Activated CD8-positive, alpha-beta memory T cell treated with anti-CD3 and anti-CD28 coated beads, Interleukin-2, amount 10 ng/mL, durations not matched to agents 7 days and 5 days (primary cell): ENCODE measurements around the gene MALSU1. TPM values are rescaled to one million over a fixed set of nuclear protein-coding genes. Genes with fewer than 3 reads are reported as not detected.

Experiments used
- ATAC-seq: fragments of 150-1000 bp; cut with Tn5 transposase; one replicate; pipeline ENCODE4 v1.10.0; 2021; ENCODE audit warnings: moderate library complexity
- CTCF ChIA-PET: fragments of 350-600 bp; sonication (Branson Sonifier 250); formaldehyde crosslinking; loops from one replicate; lab custom pipeline; 2021; ENCODE audit warnings: antibody characterized with exemption; lab: Charles Lee
- DNase-seq: peaks from one replicate; pipeline ENCODE4 v3.0.0-alpha.2; 2020
- H3K27ac Mint-ChIP-seq: one replicate; pipeline ENCODE4 v1.8.0; 2021; ENCODE audit warnings: mild to moderate bottlenecking, mixed read lengths
- H3K27me3 Mint-ChIP-seq: one replicate; pipeline ENCODE4 v1.8.0; 2021; ENCODE audit warnings: mixed read lengths
- H3K36me3 Mint-ChIP-seq: one replicate; pipeline ENCODE4 v1.8.0; 2021; ENCODE audit warnings: mild to moderate bottlenecking, mixed read lengths
- H3K4me1 Mint-ChIP-seq: one replicate; pipeline ENCODE4 v1.8.0; 2021; ENCODE audit warnings: mixed read lengths
- H3K4me3 Mint-ChIP-seq: one replicate; pipeline ENCODE4 v1.8.0; 2021; ENCODE audit warnings: mild to moderate bottlenecking, moderate library complexity, mixed read lengths
- H3K9me3 Mint-ChIP-seq: one replicate; pipeline ENCODE4 v1.8.0; 2022; ENCODE audit warnings: low read depth, mixed read lengths
- total RNA-seq, 2 experiments: library from RNA; stranded (reverse); gene quantifications; one replicate each; pipeline ENCODE4 v1.2.3, GENCODE V29; 2021

MALSU1 gene
- total RNA-seq, 2 experiments from 2014 or later: 51.3 to 59.5 TPM

DNA sequence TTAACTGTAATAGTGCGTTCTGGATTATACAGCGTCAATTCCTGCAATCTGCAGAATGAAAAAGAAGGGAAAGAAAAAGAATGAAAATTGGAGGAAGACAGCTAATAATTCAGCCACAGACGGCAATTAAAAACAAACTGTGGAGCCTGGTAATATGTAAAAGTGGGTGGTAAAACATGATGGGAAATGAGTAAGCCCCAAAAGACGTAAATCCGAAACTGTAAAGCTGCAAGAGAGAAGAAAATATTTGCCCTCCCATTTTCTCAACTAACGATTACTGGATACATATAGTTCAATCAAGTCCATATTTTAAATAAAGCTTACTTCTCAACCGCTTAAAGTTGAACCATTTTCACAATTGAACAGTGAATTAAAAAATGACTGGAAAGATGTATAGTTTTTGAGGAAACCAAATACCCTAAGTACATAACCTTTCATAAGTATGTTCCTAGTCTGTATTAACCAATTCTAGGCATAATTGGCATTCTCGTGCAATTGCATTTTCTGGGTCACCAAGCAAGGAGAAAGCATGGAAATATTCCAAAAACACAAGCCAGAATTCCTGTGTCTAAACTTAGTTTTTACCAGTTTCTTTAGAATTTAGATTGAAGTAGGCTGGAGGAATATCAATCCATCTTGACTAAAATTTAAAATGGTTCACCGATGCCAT lies 44.8 kb downstream of the MALSU1 start:
- Mint-ChIP-seq H3K4me3 (no peak overlapping the region), H3K27me3 (peaks cover 19% of the 10 kb centered on the region), H3K36me3 (no peaks in the 10 kb centered on the region), H3K4me1 (peaks cover 34% of the 10 kb centered on the region), H3K27ac (no peak overlapping the region), H3K9me3 (no peaks in the 10 kb centered on the region)
- ATAC-seq (no peak), DNase-seq (no peak)
- CTCF ChIA-PET: interaction anchor here (0.6 to 1.0 kb wide), 5 partner anchors 14 to 382 kb away, joined by 3 to 5 read pairs (median 3); no protein-coding TSS in a partner anchor

DNA sequence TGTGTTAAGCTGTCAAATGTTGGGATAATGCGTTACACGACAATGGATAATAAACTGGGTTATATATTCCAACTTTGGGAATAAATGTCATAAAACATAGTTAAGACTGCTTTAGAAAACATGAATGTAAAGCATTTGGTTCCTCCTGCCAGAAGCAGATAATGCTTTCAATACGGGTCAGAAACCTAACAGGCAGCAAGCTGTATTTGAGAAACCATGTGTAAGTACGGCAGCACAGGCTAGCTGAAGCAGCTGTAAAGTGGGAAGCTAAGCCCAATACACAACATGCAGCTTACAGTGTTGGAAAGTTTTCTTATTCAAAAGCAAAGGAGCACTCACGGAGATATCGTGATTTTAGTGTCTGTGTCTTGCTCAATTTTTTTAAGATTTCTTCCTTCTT lies 46.5 kb downstream of the MALSU1 start:
- Mint-ChIP-seq H3K4me1 (peaks cover 34% of the 10 kb centered on the region), H3K27me3 (peaks cover 20% of the 10 kb centered on the region), H3K36me3 (no peaks in the 10 kb centered on the region), H3K27ac (no peak overlapping the region), H3K9me3 (no peaks in the 10 kb centered on the region), H3K4me3 (no peak overlapping the region)
- ATAC-seq (no peak), DNase-seq (no peak)
- CTCF ChIA-PET: interaction anchor here (0.9 to 2.4 kb wide), 9 partner anchors 10 to 85 kb away, joined by 3 to 12 read pairs (median 4); partner anchors contain the start of gene MALSU1

GRCh38 chr7:23346316-23346715 lies 47.2 kb downstream of the MALSU1 start:
- H3K9me3 Mint-ChIP-seq: no peaks in the 10 kb centered on the region
- H3K4me1 Mint-ChIP-seq: peaks cover 34% of the 10 kb centered on the region
- no peak for DNase-seq
- H3K27ac Mint-ChIP-seq: peak overlapping the region; percentile 55
- ATAC-seq: peak; percentile 82
- no peaks in the 10 kb centered on the region for H3K36me3 Mint-ChIP-seq
- CTCF ChIA-PET: interaction anchor here (0.7 to 2.4 kb wide), 9 partner anchors 9 to 127 kb away, joined by 3 to 12 read pairs (median 4); partner anchors contain the start of gene MALSU1
- peaks cover 27% of the 10 kb centered on the region for H3K27me3 Mint-ChIP-seq
- H3K4me3 Mint-ChIP-seq: peak overlapping the region; percentile 66

- H3K27me3 Mint-ChIP-seq: peaks cover 33% of the 10 kb centered on the region
- H3K27ac Mint-ChIP-seq: no peak overlapping the region
- H3K4me1 Mint-ChIP-seq: peaks cover 34% of the 10 kb centered on the region
- CTCF ChIA-PET: interaction anchor here (0.8 to 2.4 kb wide), 6 partner anchors 8 to 116 kb away, joined by 3 to 9 read pairs (median 4); no protein-coding TSS in a partner anchor
- H3K36me3 Mint-ChIP-seq: no peaks in the 10 kb centered on the region
- DNase-seq (no peak), ATAC-seq (no peak)
- no peaks in the 10 kb centered on the region for H3K9me3 Mint-ChIP-seq
- H3K4me3 Mint-ChIP-seq: peak overlapping the region; percentile 23
Measured at GRCh38 chr7:23347033-23347681, 48.0 kb downstream of the MALSU1 start.

DNA sequence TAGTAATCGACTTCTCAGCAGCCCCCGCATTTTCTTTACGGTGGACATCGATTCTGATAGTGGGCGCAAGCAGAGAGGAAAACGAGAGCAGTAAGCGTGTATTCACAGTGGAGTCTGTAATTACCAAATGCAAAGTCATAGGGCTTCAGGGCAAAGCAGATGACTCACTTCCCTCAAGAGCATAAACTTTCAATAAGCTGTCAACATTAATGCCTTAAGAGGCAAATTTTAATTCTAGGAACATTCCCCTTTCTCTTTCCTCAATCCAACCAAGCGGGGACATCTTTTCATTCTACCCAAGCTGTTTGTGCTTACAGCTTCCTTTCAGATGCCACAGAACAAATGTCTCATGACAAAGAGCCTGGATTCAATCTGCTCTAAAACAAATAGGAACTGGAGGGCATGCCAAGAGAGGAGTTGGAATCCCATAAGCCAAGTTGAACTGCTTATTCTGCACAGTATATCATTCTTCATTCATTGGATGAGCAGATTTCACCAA lies 48.6 kb downstream of the MALSU1 start:
- H3K4me3 Mint-ChIP-seq: peak overlapping the region; percentile 23
- no peaks in the 10 kb centered on the region for H3K36me3 Mint-ChIP-seq
- H3K27me3 Mint-ChIP-seq: peaks cover 31% of the 10 kb centered on the region
- CTCF ChIA-PET: interaction anchor here (0.8 to 2.4 kb wide), 6 partner anchors 8 to 116 kb away, joined by 3 to 9 read pairs (median 4); no protein-coding TSS in a partner anchor
- peaks cover 34% of the 10 kb centered on the region for H3K4me1 Mint-ChIP-seq
- no peak for ATAC-seq
- no peaks in the 10 kb centered on the region for H3K9me3 Mint-ChIP-seq
- no peak for DNase-seq
- H3K27ac Mint-ChIP-seq: no peak overlapping the region

GRCh38 chr7:23349484-23350157 lies 50.5 kb downstream of the MALSU1 start:
- H3K4me1 Mint-ChIP-seq: peaks cover 24% of the 10 kb centered on the region

DNA sequence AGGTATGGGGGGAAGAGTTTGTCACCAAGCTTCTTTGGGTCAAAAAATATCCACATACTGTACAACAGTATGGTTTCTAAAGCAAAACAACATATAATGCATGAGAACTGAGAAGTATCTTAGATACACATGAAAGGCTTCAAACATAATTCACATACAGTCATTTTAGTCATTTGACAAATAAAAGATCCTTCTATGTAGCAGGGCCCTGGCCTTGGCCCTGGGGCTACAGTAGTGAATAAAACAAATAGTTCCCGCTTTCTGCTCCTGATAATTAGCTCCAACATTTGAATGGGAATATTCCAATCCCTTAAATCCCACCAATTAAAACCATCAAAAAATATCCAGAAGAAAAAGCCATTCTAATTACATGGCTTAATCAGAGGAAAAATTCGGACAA lies 51.3 kb downstream of the MALSU1 start:
- H3K27me3 Mint-ChIP-seq: peaks cover 44% of the 10 kb centered on the region
- no peak overlapping the region for H3K4me3 Mint-ChIP-seq
- CTCF ChIA-PET: no interaction called here
- H3K27ac Mint-ChIP-seq: no peak overlapping the region
- H3K4me1 Mint-ChIP-seq: peaks cover 21% of the 10 kb centered on the region
- DNase-seq (no peak), ATAC-seq (no peak)
- no peaks in the 10 kb centered on the region for H3K9me3 Mint-ChIP-seq
- H3K36me3 Mint-ChIP-seq: no peaks in the 10 kb centered on the region

More at GRCh38 chr7:23349484-23350157, 50.5 kb downstream of the MALSU1 start:
- CTCF ChIA-PET: interaction anchor here (0.6 kb wide), 1 partner anchor 77 kb away, joined by 3 read pairs; no protein-coding TSS in a partner anchor
- ATAC-seq (no peak), DNase-seq (no peak)
- H3K36me3 Mint-ChIP-seq: no peaks in the 10 kb centered on the region
- H3K4me3 Mint-ChIP-seq: no peak overlapping the region
- peaks cover 39% of the 10 kb centered on the region for H3K27me3 Mint-ChIP-seq
- no peaks in the 10 kb centered on the region for H3K9me3 Mint-ChIP-seq
- H3K27ac Mint-ChIP-seq: no peak overlapping the region

- H3K36me3 Mint-ChIP-seq: no peaks in the 10 kb centered on the region
- DNase-seq (no peak), ATAC-seq (no peak)
- no peaks in the 10 kb centered on the region for H3K9me3 Mint-ChIP-seq
- no peak overlapping the region for H3K27ac Mint-ChIP-seq
- H3K27me3 Mint-ChIP-seq: peaks cover 49% of the 10 kb centered on the region
- CTCF ChIA-PET: interaction anchor here (1.6 kb wide), 1 partner anchor 75 kb away, joined by 3 read pairs; no protein-coding TSS in a partner anchor
- peaks cover 16% of the 10 kb centered on the region for H3K4me1 Mint-ChIP-seq
- no peak overlapping the region for H3K4me3 Mint-ChIP-seq
Measured at GRCh38 chr7:23353172-23353571, 54.0 kb downstream of the MALSU1 start.

- DNase-seq (no peak), ATAC-seq (no peak)
- Mint-ChIP-seq H3K27ac (no peak overlapping the region), H3K4me1 (peaks cover 16% of the 10 kb centered on the region), H3K9me3 (no peaks in the 10 kb centered on the region), H3K36me3 (no peaks in the 10 kb centered on the region), H3K4me3 (no peak overlapping the region), H3K27me3 (peaks cover 58% of the 10 kb centered on the region)
- CTCF ChIA-PET: interaction anchor here (0.8 to 2.3 kb wide), 5 partner anchors 10 to 191 kb away, joined by 3 to 11 read pairs (median 4); no protein-coding TSS in a partner anchor
Measured at GRCh38 chr7:23356168-23356567, 57.0 kb downstream of the MALSU1 start.

DNA sequence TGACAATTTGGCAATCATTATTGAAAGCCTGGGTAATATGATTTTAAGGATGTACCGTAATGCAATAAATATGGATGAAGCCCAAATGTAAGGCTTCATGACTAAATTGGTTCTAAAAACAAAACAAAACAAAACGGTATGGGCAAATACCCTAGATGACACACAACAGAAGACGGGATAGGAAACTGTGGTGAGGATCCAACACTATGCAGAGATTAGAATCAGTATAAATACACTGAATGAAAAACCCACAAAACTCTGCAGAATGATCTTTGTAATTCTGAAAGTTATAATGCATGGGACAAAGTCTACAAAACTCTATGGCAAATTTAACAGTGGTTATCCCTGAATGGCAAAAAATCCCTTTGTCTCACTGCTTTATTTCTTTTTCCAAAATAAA lies 57.6 kb downstream of the MALSU1 start:
- H3K36me3 Mint-ChIP-seq: no peaks in the 10 kb centered on the region
- ATAC-seq (peak; percentile 85), DNase-seq (peak; percentile 45)
- CTCF ChIA-PET: interaction anchor here (1.3 to 2.3 kb wide), 2 partner anchors 79 to 83 kb away, joined by 4 to 11 read pairs; no protein-coding TSS in a partner anchor
- no peaks in the 10 kb centered on the region for H3K9me3 Mint-ChIP-seq
- H3K4me1 Mint-ChIP-seq: peaks cover 16% of the 10 kb centered on the region
- H3K4me3 Mint-ChIP-seq: peak overlapping the region; percentile 7
- peaks cover 54% of the 10 kb centered on the region for H3K27me3 Mint-ChIP-seq
- H3K27ac Mint-ChIP-seq: peak overlapping the region; percentile 12

GRCh38 chr7:23357190-23358093 lies 58.3 kb downstream of the MALSU1 start:
- Mint-ChIP-seq H3K27me3 (peaks cover 53% of the 10 kb centered on the region), H3K36me3 (no peaks in the 10 kb centered on the region), H3K27ac (no peak overlapping the region), H3K4me1 (peaks cover 16% of the 10 kb centered on the region), H3K4me3 (no peak overlapping the region), H3K9me3 (no peaks in the 10 kb centered on the region)
- DNase-seq (no peak), ATAC-seq (peak; percentile 53)
- CTCF ChIA-PET: interaction anchor here (0.7 to 2.5 kb wide), 15 partner anchors 9 to 189 kb away, joined by 3 to 14 read pairs (median 5); no protein-coding TSS in a partner anchor

DNA sequence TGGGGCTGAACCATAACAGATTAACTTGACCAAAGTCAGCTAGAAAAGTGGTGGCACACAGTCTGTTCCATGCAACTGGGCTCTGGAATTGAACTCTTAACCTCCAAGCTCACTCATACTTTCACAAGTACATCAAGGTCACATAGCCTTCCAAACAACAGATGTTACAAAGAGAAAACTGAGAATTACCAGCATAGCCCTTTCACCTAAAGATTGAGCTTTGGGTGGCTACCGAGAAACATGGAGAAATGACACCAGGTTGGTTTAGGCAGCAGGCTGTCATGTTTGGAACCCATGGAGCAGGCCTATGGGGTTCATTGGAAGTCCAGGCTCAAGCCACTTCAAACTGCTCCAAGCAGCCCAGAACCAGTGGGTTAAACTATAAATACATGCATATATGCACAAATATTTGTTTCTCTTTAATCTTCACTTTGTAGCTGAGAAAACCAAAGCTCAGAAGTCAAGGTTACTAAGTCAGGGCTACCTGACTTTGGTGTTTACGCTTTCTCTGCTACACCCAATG lies 59.1 kb downstream of the MALSU1 start:
- no peak for ATAC-seq
- DNase-seq: no peak
- no peaks in the 10 kb centered on the region for H3K36me3 Mint-ChIP-seq
- H3K27ac Mint-ChIP-seq: no peak overlapping the region
- peaks cover 16% of the 10 kb centered on the region for H3K4me1 Mint-ChIP-seq
- peaks cover 55% of the 10 kb centered on the region for H3K27me3 Mint-ChIP-seq
- H3K4me3 Mint-ChIP-seq: no peak overlapping the region
- CTCF ChIA-PET: interaction anchor here (0.6 to 2.5 kb wide), 16 partner anchors 9 to 189 kb away, joined by 3 to 14 read pairs (median 5); no protein-coding TSS in a partner anchor
- no peaks in the 10 kb centered on the region for H3K9me3 Mint-ChIP-seq
